GM12874 (cell line): ENCODE measurements around the gene SLC26A6.

Experiments
- CTCF ChIP-seq: IDR thresholded peaks from 2 replicates; pipeline ENCODE4 v1.5.1; 2011; ENCODE audit warnings: low read depth, mild to moderate bottlenecking, control low read depth, low read length, moderate library complexity; ENCODE audit not compliant: insufficient read depth

SLC26A6 gene

GRCh38 chr3:48647714-48648113, 12.5 kb upstream of the SLC26A6 start:
- no peak for TF ChIP-seq CTCF

GRCh38 chr3:48644898-48645760, 9.9 kb upstream of the SLC26A6 start:
- no peak for TF ChIP-seq CTCF

GRCh38 chr3:48642605-48643004, 7.3 kb upstream of the SLC26A6 start:
- no peak for TF ChIP-seq CTCF

- no peak for TF ChIP-seq CTCF
These were observed 6.1 kb upstream of the SLC26A6 start for GRCh38 chr3:48641396-48641795.

GRCh38 chr3:48639944-48640606, 4.8 kb upstream of the SLC26A6 start:
- no peak for TF ChIP-seq CTCF

- TF ChIP-seq CTCF = no peak
These were observed 2.0 kb upstream of the SLC26A6 start for GRCh38 chr3:48637305-48637704.

GRCh38 chr3:48636149-48636655, 941 bp upstream of the SLC26A6 start:
- no peak for TF ChIP-seq CTCF
